ENCODE results near the gene BAIAP2L1.
"Not testable (repeated sequence)": the region's sequence is repeated elsewhere in the genome, so short reads cannot be mapped to it uniquely, and the experiment has no call there.

The BAIAP2L1 gene

DNA sequence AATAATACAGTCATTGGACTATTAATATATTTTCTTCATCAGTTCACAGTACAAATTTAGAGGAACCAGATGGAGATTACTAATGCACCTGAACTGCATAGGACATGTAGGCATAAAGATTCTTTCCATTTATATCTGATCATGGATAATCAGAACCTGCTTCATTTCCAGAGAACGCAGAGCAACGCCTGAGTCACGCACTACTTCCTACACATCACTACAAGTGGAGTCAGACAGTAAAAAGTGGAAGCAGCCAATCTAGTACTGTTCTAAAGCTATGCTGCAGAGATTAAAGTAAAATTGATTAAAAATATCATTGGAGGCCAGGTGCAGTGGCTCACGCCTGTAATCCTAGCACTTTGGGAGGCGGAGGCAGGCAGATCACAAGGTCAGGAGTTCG lies 76.1 kb downstream of the BAIAP2L1 start:
- no peak for DNase-seq (ENCODE audit: extremely low read depth in 1 of 2, low read depth in 1 of 2)

DNA sequence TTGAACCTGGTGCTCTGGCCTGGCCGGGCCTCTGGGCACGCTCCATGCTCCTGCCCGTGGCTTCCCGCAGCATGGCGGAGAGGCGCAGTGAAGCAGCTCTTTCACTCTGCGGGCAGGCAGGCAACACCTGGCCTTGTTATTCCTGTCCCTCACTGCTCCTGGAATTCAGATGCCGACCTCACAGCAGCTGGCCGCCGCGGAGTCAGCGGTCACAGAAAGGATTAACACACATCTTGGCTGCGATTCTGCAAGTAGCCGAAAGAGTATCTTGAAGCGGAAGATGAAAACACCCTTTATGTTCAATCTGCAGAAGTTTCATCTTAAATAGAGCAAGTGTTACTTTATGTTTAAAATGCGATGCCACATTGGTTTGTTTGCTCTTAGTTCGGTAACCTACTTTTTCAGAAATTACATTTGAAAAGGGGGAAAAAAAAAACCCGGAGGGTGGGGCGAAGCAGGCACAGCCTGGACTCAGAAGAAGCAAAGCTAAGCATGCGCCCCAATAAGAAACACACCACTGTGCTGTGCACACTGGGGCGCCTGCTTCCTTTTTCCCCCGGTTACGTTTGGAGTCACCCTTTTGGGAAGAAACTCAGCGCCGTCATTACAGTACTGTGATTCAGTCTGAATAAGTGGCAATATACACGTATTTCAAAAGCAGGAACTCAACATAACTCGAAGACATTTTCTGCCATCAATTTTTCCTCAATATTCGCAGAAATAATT lies 77.1 kb downstream of the BAIAP2L1 start:
- no peak for DNase-seq (ENCODE audit: extremely low read depth in 1 of 2, low read depth in 1 of 2)

DNA sequence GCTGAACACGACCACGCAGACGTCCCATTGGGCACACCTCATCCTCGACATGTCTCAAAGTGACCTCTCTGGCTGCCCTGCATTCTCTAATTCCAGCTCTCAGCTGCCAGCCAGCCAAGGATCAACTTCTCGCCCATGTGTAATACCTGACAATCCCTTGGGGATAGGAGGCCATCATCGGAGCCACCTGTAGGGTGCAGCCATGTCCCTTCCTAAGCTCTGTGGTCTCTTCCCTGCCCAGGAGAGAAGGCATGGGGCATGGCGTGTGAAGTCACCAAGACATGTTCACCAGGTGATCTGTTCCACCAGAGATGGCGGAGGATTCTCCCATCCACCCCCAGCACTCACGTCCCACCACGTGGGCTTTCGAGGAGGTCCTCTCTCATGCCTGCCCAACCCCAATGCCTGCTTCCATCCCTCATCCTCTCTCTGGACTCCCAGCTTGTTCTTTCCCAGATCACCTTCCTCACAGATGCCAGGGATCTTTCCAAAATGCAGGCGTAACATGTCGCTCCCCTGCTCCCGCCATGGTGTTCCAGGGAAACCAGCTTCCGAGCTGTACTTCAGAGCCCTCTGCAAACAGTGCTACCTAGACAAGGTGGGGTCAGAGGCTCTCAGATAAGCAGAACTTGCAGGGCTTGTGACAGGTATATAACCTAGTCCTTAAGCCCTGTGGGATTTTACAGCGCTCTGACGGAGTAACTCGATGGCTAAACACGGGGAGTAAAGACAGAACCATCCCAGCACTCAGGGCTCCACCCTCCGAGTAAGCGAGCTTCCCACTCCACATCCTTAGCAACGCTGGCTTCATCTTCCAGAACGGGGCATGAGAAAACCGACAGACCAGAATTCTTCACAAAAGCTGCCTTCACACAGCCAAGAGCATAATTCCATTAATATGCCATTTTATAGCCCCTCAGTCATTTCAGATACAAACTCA lies 78.3 kb downstream of the BAIAP2L1 start:
- DNase-seq (ENCODE audit: extremely low read depth in 1 of 2, low read depth in 1 of 2) = no peak

DNA sequence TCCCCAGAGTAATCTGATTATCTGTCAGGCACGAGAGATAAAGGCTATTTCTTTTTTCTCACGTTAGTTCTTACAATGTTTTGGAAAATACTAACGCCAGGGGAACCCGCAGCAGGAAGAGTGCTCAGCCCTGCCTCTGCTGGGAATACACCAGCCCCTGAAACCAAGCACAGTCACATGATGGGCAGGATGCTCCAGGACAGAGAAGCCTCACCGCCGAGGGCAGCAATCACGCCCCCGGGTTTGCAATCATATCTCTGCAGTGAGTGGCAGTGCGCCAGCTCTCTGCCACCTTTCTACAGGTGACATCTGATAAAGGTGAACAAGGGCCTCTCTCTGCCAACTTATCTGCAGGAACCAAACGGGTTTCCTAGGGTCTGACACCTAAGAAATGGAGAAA lies 79.6 kb downstream of the BAIAP2L1 start:
- DNase-seq (ENCODE audit: extremely low read depth in 1 of 2, low read depth in 1 of 2) = no peak

DNA sequence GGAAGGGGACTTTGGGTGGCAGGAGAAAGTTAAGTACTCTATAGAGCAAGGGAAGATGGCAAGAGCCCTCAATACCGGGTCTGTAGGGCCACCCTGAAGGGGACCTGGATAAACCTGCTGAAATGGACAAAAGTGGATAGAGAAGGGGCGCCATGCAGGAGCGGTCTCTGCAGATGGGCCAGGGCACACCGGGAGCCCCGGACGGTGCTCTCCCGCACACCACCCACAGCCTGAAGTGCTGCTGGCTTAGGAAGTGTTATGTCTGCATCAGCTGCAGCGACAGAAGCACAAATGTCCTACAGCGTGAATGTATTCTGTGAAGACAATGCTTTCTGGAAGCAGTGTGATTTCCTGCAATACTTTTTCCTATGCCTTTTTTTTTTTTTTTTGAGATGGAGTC lies 81.7 kb downstream of the BAIAP2L1 start:
- no peak for DNase-seq (ENCODE audit: extremely low read depth in 1 of 2, low read depth in 1 of 2)

DNA sequence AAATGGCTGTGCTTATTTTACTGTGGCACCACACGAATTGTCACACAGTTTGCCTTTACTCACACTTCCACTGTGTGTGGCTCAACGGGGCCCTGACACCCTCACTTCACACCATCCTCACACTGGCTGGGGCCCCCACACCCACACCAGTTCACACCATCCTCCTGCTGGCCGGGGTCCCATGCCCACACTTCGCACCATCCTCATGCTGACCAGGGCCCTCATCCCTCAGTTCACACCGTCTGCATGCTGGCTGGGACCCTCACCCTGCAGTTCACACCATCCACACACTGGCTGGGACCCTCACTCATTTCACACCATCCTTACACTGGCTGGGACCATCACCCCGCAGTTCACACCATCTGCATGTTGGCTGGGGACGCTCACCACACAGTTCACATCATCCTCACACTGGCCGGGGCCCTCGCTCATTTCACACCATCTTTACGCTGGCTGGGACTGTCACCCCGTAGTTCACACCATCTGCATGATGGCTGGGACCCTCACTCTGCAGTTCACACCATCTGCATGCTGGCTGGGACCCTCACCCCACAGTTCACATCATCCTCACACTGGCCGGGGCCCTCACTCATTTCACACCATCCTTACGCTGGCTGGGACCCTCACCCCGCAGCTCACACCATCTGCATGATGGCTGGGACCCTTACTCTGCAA lies 83.4 kb downstream of the BAIAP2L1 start:
- DNase-seq (ENCODE audit: extremely low read depth in 1 of 2, low read depth in 1 of 2) = no peak

DNA sequence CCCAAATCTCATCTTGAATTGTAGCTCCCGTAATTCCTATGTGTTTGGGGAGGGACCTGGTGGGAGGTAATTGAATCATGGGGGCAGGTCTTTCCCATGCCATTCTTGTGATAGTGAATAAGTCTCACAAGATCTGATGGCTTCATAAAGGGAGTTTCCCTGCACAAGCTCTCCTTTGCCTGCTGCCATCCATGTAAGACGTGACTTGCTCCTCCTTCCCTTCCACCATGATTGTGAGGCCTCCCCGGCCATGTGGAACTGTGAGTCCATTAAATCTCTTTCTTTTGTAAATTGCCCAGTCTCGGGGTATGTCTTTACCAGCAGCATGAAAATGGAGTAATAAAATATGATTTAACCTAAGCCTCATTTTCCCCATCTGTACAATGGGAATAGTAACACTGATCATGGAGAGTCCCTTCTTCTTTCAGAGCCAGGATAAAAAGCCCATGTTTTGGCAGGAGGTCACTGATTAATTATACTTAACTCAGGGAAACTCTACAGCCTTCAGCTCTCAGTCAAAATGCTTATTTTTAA lies 84.8 kb downstream of the BAIAP2L1 start:
- not testable (repeated sequence) for DNase-seq (ENCODE audit: extremely low read depth in 1 of 2, low read depth in 1 of 2)

DNA sequence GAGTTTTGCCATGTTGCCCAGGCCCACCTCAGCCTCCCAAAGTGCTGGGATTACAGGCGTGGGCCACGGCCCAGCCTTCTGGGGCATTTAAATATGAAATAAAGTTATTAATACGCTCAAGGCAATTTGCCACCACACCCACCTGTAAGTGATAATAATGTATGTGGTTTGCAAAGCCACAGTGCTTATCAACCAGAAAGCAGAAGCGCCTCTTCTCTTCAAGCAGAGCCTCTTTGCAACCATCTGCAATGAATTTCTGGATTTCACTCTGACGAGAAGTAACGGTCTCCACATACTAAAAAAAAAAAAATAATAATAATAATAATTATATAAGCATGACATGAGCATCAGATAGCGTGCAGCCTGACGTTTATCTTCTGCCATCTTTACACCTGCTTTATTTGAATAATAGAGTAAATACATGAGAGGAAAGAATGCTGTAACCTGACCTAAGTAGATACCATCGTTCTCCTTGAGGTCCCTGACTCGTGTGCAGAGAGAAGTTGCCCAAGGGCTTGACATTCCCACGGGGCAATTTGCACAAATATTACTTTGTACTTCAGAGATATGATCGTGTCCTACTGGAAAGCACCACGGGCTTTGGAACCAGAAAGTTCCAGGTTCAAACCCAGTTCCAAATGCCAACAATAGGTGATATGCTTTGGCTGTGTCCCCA lies 85.4 kb downstream of the BAIAP2L1 start:
- no peak for DNase-seq (ENCODE audit: extremely low read depth in 1 of 2, low read depth in 1 of 2)

DNA sequence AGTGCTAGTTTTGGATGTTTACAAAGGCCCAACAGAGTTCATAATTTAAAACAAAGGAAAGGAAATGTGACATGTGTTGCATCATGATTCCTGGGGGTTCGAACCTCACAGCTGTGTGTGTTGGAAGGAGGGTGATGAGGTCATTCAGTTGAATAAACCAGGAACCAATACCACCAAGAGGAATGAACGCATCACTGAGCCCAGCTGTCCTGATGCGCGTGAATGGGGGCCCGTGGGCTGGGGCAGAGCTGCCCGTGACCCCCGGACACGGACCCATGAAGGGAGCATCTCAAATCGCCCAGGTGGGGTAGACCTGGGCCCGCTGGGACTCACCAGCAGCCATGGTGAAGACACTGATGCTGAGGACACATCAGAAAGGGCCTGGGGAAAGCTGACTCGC lies 86.4 kb downstream of the BAIAP2L1 start:
- no peak for DNase-seq (ENCODE audit: extremely low read depth in 1 of 2, low read depth in 1 of 2)

DNA sequence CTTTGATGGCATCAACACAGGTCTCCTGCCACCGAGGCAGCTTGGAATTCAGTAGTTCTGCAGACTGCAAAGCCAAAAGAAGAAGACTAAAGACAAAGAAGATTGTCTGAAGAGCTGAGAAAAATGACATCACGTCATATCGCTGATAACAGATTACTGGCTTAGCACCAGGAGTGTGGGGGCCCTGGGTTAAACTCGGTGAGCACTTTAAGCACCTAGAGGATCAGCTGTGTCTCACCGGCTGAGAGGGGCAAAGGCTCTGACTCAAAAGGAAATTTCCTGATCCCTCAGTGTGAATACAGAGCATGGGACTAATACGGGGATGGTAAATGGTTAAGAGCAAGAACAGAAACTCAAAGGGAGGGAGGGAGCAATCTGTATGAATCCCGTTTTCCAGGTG lies 88.7 kb downstream of the BAIAP2L1 start:
- DNase-seq (ENCODE audit: extremely low read depth in 1 of 2, low read depth in 1 of 2) = no peak

DNA sequence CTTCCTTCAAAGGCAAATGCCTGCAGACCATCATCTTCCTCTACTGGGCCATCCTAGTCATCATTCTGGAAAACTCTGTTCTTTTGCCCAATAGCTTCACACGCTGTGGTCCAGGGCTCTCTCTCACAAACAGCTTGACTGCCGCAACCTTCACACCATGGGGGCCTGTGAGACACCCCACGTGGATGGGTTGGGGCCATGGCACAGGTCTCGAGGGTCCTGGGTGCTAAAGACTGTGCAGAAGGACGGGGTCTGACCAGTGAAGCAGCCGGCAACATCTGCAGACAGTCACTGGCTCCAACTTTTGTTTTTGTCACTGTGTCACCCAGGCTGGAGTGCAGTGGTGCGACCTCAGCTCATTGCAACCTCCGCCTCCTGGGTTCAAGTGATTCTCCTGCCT lies 91.3 kb downstream of the BAIAP2L1 start:
- no peak for DNase-seq (ENCODE audit: extremely low read depth in 1 of 2, low read depth in 1 of 2)

DNA sequence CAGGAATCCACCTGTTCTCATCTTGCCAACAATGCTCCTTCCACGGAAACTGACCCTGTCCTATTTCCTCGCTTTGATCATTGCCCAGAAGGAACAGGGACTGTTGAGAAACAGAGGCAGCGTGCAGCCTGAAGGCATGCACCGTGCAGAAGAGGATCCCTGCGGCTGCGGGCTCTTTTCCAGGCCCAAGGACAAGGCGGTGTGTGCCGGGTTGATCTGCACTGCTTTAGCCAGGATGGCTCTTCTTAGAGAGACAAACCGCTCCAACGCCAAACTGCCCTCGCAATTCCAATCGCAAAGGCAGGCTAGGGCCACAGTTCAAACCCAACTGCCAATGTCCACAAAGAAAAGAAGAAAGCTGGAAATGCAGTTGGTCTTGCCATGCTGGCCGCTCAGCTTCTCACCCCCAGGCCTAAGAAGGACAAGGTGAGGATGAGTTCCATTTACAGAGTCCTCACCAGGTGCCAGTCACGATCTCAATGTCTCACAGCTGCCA lies 92.9 kb downstream of the BAIAP2L1 start:
- no peak for DNase-seq (ENCODE audit: extremely low read depth in 1 of 2, low read depth in 1 of 2)

DNA sequence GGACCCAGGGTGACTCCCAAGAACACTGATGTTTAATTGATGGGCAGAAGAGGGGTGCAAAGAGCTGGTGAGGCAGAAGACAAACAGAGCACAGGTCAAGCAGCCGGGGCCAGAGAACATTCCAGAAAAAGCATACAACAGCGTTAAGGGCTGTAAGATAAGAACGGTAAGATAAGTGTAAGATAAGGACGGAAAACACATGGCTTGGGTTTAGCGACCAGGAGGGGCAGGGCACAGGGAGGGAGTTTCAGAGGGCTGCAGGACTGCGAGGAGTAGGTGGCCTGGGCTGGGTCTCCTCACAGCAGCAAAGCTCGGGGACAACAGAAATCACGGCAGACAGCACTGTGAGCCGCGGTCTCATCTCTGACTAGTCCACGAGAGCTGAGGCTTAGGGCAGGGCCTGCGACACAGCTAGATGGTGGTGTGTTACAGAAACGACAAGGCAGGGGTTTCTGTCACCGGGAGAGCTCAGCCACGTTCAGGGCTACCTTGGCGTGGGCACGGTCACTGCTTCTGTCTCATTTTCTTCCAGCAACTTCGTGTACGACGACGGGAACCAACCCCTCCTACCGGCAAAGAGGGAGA lies 94.8 kb downstream of the BAIAP2L1 start:
- DNase-seq (ENCODE audit: extremely low read depth in 1 of 2, low read depth in 1 of 2) = no peak

DNA sequence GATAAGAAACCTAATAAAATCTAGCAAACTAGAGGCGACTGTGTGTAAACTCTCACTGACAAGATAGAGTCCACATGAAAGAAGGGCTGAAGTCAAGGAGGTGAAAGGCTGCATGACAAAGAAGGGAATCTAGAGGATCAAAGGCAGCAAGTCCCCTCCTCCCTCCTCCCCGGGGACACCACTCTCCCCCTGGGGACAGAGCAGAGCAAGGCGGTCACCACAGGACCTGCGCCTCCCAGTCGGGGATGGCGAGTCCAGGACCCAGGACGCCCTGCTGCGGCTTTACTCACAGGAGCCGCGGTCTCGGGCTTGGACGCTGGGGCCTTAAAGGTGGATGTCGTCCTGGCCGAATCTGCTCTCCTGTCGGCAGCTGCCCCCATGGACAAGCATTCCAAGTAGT lies 97.0 kb downstream of the BAIAP2L1 start:
- no peak for DNase-seq (ENCODE audit: extremely low read depth in 1 of 2, low read depth in 1 of 2)

DNA sequence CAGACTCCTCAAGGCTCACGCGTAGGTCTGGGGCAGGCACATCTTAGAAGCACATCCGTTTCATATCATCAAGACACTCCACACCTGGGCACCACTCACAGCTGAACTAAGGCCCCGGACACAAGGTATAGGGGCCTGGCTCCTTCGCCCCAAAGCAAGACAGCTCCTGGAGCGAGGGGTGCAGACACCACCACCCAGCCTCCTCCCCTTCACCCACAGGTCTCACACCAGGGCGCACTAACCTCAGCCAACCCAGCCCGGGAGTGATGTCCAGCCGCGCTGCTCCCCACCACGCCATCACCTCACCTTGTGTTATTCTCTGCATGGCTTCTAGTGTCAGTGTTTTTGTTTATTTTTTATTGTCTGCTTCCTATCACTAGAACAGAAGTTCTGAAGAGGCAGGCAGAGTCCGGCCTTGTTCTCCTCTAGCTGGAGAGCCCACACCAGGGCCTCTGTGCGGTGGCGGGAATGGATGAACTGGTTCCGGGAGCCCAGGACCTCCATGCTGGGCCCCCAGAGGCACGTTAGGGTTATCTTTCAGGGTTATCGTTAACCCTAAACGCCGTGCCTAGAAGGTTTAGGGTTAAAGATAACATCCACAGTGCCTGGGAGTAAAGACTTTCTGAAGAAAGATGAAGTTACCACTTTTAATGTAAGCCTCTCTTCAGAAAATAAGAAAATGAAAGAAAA lies 97.6 kb downstream of the BAIAP2L1 start:
- DNase-seq (ENCODE audit: extremely low read depth in 1 of 2, low read depth in 1 of 2) = no peak

DNA sequence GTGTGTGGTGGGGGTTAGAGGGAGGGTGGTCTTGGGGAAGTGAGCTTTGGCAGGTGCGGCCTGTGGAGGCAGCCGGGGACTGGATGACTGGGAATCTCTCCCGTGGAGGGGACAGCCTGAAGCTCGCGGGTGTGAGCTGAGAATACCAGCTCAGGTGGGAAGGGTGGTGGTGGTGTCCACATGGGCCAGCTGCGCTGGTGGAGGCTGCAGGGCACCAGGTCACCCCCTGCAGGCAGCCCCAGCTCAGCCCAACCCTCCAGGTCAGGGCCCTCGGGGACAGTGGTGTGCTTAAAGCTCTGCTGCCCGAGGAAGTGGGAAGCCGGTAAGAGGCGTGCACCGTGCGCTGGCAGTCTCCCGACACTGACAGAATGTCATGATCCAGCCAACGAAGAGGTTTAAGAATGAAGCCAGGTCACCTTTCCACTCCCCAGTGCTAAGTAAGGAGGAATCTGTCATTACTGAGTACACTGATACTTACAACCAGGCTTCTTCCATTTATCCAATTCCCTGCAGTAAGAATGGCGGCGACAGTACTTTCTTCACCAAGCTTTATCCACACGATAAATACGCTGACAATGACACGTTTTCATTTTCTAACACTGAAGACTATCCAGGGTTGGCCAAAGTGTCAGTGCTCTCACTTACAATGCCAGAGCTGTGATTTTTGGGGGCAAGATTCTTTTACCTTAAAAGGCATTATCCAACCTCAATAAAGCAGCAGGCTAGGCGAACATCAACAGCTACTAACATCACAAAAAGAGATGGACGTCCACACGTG lies 99.0 kb downstream of the BAIAP2L1 start:
- DNase-seq (ENCODE audit: extremely low read depth in 1 of 2, low read depth in 1 of 2) = no peak

DNA sequence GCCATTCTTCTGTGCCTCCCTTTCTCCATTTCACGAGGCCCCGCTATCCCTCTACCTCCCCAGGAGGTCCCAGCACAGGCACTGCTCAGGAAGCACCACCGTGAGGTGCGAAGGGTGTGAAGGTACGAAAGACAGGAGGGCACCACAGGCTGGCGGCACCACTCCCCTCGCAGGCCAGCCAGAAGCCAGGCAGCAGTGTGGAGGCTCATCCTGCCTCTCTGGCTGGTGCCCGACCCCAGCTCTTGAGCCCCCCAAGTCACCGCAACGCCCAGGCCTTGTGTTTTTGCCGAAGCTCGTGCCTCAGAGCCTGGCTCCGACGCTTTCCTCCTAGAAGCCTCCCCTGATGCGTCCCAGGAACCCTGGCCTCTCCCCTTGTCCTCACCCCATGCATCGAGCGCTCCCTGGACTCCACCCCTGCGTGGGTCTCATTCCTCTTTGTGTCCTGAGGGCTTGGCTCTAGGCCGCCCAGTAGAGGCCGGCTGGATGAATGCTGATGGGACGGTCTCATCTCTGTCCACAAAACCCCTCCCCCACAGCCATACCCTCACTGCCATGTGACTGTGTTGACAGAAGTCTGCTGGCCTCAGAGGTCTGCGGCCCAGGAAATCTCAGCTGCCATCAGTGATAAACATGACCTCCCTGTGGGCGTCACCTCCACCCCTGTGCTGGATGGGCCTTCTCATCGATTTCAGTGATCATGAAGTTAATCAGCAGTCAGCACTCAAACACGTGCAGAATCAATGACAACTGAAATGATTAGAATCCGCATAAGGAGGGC lies 100.1 kb downstream of the BAIAP2L1 start:
- no peak for DNase-seq (ENCODE audit: extremely low read depth in 1 of 2, low read depth in 1 of 2)

DNA sequence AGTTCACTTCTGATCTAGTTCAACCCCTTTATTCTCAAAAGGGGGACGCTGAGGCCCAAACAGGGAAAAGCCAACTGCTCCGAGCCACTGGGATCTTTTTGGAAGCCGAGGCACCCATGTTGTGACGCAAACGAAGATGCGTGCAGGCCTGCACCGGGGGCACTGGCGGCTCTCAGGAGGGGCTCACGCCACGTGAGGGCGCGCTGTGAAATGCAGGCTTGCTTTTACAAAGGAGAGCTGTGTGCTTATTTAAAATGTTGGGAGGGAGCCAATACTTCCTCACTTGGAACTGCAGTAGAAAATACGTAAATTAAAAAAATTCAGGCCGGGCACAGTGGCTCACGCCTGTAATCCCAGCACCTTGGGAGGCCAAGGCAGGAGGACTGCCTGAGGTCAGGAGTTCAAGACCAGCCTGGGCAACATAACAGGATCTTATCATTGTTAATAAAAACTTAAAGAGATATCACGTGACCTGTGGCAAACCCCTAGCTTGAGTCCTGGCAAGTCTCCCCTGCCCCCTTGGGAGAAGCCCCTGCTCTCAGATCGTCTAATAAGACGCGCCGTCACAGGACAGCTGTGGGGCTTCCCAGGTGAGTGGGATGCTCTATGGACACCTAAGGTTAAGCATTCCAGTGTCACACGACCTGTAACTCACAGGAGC lies 103.1 kb downstream of the BAIAP2L1 start:
- no peak for DNase-seq (ENCODE audit: extremely low read depth in 1 of 2, low read depth in 1 of 2)

All from stimulated activated CD8-positive, alpha-beta memory T cell treated with anti-CD3 and anti-CD28 coated beads, Interleukin-7, amount 100 ng/mL, for 48 hours (primary cell).